ENCODE measurements around the gene PLXNA3.
"Not testable (repeated sequence)": the region's sequence is repeated elsewhere in the genome, so short reads cannot be mapped to it uniquely, and the experiment has no call there.

The PLXNA3 gene

DNA sequence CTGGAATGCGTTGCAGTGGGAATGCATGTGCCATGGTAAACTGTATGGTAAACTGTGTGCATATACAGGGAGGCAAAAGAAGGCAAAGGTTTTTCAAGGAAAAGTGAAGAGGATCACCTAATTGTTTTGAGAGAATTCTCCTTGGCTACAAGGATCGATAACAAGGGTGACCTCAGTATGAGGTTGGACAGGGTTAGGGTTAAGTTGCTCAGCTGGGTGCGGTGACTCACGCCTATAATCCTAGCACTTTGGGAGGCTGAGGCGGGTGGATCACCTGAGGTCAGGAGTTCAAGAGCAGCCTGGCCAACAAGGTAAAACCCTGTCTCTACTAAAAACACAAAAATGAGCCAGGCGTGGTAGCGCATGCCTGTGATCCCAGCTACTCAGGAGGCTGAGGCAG, 43.3 kb downstream of the PLXNA3 start:
- not testable (repeated sequence) for DNase-seq (ENCODE audit: low read depth in 2 of 2)

DNA sequence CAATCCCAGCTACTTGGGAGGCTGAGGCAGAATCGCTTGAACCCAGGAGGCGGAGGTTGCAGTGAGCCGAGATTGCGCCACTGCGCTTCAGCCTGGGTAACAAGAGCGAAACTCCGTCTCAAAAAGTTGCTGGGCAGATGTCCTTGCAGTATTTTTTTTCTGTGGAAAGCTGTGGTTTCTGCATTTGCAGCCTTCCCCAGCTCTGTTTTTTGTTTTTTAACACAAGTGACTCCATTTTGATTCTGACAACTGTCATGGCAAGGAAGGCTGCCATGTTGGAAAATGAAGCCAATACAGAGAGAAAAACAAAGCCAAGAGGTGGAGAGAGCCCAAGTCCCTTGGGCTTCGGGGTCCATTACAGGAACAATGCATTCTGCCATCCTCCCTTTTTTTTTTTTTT, 44.0 kb downstream of the PLXNA3 start:
- DNase-seq (ENCODE audit: low read depth in 2 of 2): no peak

DNA sequence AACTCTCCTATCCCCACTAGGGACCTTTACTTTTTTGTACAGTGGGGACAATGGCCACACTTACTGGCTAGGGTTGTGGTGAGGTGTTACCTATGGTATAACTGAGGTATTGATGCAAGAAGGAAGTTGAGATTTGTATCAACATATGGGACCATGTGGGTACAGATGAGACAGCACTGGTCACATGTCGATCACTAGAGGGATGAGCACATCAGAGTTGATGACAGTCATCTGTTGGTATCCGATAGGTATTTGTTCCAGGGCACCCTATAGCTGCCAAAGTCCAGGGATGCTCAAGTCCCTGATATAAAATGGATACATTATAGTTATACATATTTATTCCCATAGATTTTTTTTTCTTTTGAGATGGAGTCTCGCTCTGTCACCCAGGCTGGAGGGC, 44.9 kb downstream of the PLXNA3 start:
- no peak for DNase-seq (ENCODE audit: low read depth in 2 of 2)

DNA sequence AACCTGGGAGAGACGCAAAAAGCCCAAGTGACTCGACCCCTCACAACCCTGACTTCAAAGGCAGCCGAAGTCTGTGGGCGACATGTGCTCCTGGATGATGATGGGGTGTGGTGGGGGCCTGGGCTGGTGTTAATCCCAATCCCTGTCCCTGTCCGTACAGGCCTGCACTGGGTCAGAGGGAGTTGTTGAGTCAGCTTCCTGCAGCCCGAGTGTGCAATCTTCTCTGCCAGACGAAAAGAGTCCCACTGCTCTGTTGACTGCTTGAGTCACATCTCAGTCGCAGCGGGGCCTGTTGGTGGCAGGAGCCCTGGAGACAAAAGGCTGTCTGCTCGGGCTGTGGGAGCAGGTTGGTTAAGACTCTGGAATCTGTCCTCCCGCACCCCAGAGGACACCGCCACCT, 47.7 kb downstream of the PLXNA3 start:
- no peak for DNase-seq (ENCODE audit: low read depth in 2 of 2)

DNA sequence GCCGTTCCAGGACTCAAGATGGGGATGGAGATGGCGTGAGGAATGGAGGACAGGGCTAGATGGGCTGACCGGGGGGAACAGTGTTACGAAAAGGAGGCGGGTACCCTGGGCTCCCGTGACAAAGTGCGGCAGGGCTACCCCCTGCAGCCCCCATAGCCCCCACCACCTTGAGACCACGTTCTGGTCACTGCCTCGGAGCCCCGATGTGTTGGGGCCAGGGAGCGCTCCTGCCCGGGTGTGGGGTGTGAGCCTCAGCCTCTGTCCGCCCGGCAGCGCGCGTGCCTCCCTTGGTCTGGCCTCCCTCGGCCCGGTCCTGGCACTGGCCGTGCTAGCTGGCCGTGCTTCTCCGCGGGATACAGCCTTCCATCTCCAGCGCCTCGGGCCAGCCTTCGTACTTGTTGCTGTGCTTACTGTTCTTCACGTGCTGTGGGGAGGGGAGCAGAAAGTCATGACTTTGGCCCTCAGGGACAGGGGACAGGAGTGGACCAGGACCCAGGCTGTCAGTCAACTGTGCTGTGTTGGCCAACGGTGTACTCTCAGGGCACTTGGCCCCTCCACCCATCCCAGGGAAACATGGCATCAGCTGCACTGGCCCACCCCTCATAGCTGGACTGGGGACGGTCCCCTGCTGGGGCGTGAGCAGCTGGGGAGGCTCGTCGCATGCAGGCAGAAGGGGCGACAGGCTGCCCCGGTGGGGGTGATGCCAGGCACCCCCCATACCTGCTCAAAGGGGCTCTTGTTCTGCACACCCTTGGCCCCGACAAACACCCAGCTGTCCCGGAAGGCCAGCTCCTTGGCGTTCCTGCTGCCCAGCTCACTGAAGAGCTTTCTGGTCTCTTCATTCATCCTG, 48.6 kb downstream of the PLXNA3 start:
- no peak for DNase-seq (ENCODE audit: low read depth in 2 of 2)

DNA sequence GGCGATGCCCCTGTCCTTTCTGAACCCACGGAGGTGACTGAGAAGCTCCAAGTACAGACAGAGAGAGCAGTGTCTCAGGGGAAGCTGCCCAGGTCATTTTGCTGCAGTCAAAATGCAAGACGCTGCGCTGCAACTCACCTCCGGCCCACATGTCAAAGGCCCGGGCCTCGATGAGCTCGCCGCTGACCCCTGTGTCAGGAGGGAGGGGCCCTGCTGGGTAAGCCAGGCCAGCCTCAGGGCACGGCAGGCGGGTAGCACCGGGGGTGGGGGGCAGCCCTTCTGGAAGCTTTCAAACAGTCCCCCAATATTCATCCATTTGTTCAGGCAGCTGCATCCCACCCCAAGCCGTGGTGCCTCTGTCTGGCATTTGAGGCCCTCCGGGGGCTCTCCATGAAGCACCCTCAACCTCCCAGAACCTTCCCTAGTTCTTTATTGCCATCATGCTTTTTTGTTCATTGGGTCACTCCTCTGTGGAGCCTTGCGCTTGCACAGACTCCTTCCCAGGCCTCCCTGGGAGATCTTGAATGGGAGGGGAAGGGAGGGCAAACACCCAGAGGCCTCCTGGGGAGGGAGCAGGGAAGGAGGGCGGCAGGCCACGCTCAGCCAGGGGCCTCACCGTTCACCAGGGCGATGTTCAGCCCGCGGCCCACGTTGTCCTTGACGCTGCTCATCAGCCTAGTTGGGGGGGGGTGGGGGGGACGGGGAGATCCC, 49.7 kb downstream of the PLXNA3 start:
- no peak for DNase-seq (ENCODE audit: low read depth in 2 of 2)

DNA sequence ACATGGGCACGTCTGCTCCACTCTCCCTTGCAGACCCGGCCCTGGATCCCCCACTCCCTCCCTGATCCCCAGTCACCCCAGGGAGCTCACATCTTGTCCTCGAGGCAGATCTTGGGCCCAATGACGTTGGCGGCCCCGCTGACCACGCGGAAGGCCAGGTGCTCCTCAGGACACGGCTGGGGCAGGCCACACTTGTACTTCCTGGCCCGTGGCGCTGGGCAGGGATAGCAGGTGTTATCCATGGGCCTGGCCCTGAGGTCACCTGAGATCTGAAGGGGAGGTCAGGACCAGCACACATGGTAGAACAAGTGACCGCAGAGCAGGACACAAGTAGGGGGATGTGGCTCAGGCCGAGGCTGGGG, 50.3 kb downstream of the PLXNA3 start:
- DNase-seq (ENCODE audit: low read depth in 2 of 2): no peak

DNA sequence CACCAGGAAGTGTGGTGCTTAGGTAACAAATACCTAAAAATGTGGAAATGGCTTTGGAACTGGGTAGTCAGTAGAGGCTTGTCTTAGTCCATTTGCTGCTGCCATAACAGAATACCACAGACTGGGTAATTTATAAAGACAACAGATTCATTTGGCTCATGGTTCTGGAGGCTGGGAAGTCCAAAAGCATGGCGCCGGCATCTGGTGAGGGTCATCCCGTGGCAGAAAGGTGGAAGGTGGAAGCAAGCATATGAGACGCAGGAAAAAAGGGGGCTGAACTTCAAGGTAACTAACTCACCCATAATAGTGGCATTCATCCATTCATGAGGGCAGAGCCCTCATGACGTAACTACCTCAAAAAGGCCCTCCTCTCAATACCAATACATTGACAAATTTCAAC, 51.4 kb downstream of the PLXNA3 start:
- no peak for DNase-seq (ENCODE audit: low read depth in 2 of 2)

DNA sequence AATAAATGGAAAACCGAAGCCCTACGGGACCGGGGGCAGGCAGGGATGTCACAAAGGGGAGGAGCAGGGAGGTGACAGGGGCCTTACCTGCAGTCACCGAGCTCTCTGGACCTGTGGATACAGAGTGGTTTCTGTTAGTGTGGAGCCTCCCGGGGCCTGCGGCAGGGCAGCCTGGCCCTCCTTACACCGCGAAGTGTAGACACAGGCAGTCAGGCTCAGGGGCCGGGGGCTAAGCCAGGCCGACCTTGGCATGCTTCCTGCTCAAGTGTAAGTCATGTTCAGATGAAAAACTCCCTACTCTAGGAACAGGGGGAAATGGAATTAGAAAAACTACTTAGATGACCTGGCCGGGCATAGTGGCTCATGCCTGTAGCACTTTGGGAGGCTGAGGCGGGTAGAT, 53.7 kb downstream of the PLXNA3 start:
- no peak for DNase-seq (ENCODE audit: low read depth in 2 of 2)

DNA sequence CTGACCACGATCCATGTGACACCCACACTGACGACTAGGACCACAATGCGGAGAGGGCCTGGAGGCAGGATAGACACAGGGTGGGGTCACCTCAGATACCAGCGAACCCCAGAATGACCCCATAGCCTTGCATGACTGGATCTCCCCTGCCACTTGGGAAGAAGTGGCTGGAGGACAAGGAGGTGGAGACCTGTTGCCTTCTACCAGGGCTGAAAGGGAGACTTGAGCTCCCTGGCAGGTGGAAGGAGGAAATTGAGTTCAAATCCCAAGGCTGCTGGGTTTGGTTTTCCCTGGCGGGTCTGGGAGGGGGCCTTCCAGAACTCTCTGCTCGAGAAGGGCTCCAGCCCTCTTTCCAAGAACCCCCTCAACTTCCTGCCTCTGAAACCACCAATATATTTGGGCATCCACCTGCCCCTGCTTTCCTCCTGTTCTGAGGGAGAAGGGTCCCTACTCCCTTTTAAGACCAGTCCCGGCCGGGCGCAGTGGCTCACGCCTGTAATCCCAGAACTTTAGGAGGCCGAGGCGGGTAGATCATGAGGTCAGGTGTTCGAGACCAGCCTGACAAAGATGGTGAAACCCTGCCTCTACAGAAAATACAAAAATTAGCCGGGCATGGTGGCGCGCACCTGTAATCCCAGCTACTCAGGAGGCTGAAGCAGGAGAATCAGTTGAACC, 54.9 kb downstream of the PLXNA3 start:
- DNase-seq (ENCODE audit: low read depth in 2 of 2): no peak

DNA sequence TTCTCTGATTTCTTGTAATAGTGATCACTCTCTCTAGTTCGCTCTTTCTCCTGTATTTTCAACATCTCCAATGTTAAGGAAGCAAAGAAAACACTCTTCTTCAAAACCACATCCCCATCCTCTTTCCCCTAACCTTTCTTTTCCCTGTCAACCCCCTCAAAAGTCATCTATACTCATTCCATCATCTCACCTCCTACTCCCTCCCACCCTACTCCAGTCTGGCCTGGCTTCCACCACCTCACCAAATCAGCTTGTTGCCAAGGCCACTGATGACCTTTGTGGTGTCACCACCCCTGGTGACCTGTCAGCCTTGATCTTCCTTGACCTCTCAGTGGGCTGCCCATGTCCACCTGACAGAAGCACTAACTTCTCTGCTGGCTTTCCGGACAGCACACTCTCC, 55.6 kb downstream of the PLXNA3 start:
- no peak for DNase-seq (ENCODE audit: low read depth in 2 of 2)

DNA sequence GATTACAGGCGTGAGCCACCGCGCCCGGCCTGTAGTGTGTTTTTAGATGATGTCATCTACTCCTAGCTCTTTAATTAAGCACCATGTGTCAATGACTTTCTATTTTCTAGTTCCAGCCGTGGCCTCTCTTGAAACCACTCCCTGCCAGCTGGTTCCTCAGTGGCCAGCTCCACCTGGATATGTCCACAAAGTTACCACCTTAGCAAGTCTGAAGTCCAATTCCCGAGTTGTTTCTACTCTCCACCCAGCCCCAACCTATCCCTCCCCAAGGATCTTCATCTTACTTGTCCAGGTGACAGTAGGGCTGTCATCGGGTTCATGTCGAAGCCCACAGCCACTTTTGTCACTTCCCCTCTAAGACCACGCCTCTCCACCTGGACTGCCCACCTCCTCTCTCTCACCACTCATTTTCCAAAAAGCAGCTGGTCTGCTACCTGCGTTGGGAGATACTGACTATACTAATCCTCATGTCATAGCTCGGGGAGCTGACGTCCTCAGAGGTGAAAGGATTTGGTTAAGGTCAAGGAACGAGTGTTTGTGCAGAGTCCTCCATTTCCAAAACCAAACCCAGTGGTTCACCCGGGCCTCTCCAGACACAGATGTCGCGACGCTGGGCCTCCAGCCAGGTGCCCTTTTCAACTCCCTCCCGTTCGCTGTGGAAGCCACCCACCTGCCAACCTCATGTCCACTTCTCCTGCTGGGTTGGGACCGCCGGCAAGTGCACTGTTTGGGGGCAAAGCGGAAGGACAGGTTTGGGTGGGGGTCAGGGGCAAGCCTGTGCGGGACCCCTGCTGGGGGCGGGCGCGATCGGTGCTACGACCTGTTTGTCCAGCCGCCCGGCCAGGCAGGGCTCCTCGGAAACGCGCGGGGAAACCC, 57.2 kb downstream of the PLXNA3 start:
- DNase-seq (ENCODE audit: low read depth in 2 of 2): no peak

DNA sequence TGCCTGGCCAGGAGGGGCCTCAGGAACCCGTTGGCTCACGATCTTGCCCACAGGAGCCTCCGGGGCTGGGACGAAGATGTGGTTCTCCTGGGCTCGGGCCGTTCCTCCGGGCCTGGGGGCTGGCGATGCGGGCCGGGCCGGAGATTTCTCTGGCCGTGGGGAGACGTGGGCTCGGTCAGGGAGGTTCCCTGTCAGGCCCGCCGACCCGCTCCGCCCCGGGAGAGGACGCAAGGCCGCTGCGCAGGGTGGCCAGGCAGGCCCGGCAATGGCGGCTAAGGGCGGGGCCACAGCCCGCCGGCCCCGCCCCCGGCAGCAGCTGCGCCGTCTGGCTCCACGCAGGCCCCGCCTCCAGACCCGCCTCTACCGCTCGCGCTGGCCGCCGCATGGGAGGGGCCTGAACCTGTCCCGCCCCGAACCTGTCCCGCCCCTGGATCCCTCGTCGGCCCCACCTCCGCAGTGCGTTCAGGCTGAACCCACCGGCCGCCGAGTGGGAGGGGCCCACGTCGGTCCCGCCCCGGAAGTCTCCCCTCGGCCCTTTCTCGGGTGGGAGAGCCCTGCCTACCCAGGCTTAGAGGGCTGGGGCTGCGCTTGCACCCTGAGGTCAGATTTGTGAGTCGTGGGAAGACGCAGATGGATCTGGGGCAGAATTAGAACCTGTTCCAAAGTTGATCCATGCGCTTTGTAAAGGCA, 58.0 kb downstream of the PLXNA3 start, which contains the start of gene FAM3A:
FAM3A (minus strand) TSS at position 267 of the 690 bp plus-strand sequence. CDS start 460 bp downstream, outside the sequence.
- DNase-seq (ENCODE audit: low read depth in 2 of 2): peak; percentile 81 to 86

DNA sequence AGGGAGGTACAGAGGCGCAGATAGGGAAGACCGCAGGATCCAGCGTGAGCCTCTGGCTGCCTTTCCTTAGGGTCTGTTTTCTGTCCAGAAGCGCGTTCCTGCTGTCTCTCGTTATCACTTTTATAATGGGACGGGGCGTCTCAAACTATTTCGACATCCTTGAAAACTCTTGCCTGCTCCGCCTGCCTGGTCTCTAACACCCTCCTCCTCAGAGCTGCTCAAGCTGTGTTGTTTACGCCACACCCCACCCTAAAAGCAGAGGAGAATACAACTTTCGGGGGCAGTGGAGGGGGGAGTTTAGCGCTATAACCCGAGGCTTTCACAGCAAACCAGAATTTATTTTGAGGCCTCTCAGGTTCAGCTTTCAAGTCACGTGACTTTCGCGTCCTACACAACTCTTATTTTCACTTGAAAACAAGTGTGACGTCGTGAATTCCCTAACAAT, 58.6 kb downstream of the PLXNA3 start:
- DNase-seq (ENCODE audit: low read depth in 2 of 2): no peak

DNA sequence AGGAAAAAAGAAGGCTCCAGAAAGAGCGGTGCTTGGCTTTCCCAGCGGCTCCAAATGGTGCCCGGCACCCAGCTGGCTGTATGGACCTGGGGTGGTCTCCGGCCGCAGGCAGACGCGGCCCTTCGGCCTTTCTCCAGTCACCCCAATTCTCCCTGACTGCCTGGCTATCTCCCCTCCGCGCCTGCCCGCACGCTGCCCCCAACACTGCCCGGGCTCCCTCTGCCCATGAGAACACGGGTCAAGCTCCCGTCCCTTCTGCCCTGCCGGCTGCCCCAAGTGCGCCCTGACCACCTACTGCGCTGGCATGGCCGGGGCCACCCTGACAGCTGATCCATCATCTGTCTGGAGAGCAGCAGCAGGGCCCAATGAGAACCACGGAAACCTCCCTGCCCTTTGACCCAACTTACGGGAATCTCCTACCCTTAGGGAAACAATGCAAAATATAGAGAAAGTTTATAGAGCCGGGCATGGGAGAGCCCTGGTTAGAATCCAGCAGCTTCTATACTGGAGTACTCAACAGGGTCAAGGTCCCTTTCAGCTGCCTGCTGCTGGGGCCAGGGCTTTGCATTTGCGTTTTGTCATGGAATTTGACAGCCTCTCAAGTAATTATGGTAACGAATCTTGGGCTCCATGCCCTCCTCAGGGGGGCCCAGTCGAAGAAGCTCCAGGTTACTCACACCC, 59.2 kb downstream of the PLXNA3 start:
- DNase-seq (ENCODE audit: low read depth in 2 of 2): no peak

DNA sequence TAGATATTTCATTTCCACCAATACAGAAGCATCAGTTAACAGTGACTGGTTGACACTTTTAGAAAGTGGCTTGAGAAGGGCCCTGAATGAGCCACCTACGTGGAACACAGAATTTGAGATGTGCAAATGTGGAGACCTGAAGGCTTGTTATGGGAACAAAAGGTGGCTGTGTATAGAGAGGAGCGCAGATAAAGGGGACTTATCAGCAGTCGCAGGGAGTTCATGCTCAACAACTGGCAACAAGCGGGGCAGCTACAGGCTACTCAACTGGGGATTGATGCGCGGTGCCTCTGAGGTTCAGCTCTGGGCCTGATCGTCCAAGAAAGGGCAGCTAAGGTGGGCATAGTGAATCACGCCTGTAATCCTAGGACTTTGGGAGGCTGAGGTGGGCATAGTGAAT, 61.3 kb downstream of the PLXNA3 start:
- no peak for DNase-seq (ENCODE audit: low read depth in 2 of 2)

DNA sequence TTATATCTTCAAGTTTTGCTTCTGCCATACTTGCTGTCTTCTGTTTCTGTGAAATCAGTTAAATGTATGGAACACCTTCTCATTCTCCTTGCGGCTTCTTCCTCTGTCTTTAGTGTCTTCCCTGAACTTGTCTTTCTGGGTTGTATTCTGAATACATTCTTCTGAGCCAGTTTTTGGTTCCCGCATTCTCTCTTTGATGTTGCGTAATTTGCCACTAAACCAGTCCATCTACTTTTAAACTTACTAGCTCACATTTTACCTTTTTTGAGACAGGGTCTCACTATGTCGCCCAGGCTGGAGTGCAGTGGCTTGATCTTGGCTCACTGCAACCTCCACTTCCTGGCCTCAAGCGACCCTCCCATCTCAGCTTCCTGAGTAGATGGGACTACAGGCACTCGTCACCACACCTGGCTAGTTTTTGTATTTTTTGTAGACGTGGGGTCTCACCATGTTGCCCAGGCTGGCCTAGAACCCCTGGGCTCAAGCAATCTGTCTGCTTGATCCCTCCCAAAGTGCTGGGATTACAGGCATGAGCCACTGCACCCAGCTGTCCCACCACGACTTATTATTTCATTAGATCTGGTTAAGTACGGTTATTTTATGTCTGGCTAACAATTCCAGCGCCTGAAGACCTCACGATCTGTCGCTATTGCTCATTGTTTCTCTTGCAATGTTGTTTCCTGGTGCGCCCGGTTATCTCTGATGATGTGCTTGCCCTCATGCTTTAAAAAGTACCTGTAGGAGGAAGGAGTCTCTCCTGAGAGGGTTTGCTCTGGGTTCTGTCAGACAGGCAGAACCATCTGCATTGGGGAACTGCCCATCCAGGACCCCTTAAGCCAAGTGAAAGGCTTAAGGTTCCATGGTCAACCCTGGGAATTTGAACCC, 67.8 kb downstream of the PLXNA3 start:
- no peak for DNase-seq (ENCODE audit: low read depth in 2 of 2)

DNA sequence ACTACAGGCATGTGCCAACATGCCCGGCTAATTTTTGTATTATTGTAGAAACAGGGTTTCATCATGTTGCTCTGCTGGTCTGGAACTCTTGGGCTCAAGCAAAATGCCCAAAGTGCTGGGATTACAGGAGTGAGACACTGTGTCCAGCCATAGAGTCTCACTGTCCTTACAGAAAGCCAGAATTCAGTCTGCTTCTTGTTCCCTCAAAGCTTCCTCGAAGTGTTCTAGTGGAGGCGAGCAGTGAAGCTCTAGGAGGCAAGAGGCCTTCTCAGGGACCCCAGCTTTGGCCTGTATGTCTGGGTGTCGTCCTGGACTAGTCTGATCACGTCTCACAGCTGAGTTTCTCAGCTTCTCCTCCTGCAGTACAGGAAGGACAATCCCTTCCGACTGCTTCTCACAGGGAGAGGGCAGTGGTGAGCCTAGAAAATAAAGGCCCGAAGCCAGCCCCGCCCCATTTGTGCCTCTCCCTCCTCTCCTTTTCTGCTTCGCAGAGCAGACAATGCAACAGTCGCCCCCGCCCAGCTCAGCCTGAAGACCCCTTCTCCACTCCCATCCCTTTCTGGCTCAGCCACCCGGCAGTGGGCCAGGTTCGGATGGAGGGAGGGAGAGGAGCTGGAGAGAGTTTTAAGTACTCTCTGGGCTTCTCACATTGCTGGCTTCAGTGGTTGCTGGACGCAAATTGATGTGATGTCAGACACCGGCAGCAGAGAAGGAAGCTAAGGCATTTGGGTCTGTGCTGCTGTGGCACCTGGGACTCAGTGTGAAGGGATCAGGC, 69.0 kb downstream of the PLXNA3 start:
- DNase-seq (ENCODE audit: low read depth in 2 of 2): no peak

Data from stimulated activated CD8-positive, alpha-beta memory T cell treated with anti-CD3 and anti-CD28 coated beads, Interleukin-2, amount 100 ng/mL, for 1 hour (primary cell).